Measurements from ENCODE around the gene FTO. TPM values are rescaled to one million over a fixed set of nuclear protein-coding genes. Genes with fewer than 3 reads are reported as not detected.

FTO gene
- total and polyA plus RNA-seq, 2 of the 13 experiments (the other 11 are each of a cell fraction or from before 2014, with no cell fraction given) = 41.6 to 55.8 TPM

- Histone ChIP-seq H3K4me3 (replicated peaks in 1 of 3; ENCODE audit: insufficient read depth in 1 of 3, low read depth in 2 of 3, low read length in 3 of 3) (no peak overlapping the region), H3K27ac (ENCODE audit: extremely low read length, insufficient read depth, low read length) (peak overlapping the region; percentile 97), H3K36me3 (replicated peaks in 1 of 2; ENCODE audit: control insufficient read depth in 1 of 2, insufficient read depth in 2 of 2, low read length in 2 of 2) (no peaks in the 10 kb centered on the region), H3K4me1 (ENCODE audit: insufficient read depth, low read length) (peaks cover 98% of the 10 kb centered on the region), H3K9ac (ENCODE audit: insufficient read depth, low read depth, low read length) (peak overlapping the region; percentile 35; the same call in 1 of the 2 replicates), H2AFZ (ENCODE audit: low read length) (no peak overlapping the region), H3K9me3 (ENCODE audit: low read length) (no peaks in the 10 kb centered on the region), H4K20me1 (ENCODE audit: insufficient read depth, low read length) (no peaks in the 10 kb centered on the region), H3K79me2 (ENCODE audit: insufficient read depth, low read length) (no peaks in the 10 kb centered on the region), H3K27me3 (ENCODE audit: control insufficient read depth in 1 of 2, insufficient read depth in 2 of 2, low read length in 2 of 2) (no peaks in the 10 kb centered on the region), H3K4me2 (ENCODE audit: low read depth, low read length) (no peak overlapping the region)
- intact Hi-C loops (cut with micrococcal nuclease; ENCODE audit: unreplicated experiment) = loop anchor here (2.0 to 10.0 kb wide), 5 partner anchors 89 to 633 kb away; no protein-coding TSS in a partner anchor
- ChIA-PET CTCF (ENCODE audit: low intra/inter-chr PET ratio, low total read pairs) (no interaction called here), POLR2A (interaction anchor here (0.8 to 6.1 kb wide), 2 partner anchors 12 to 107 kb away, joined by 3 to 61 read pairs; no protein-coding TSS in a partner anchor)
- ATAC-seq = no peak
- FAIRE-seq = no peak
- in situ Hi-C loops (cut with HindIII; ENCODE audit: extremely low pct_ligation_motif_present, low pct_unique_long_range_greater_than_20kb) = loop anchor here (5.0 to 25.0 kb wide), 2 partner anchors 96 to 416 kb away; no protein-coding TSS in a partner anchor
- WGBS (ENCODE audit: low lambda C conversion rate) = 85% methylated on average over 11 of the region's 11 CpGs
- no TSS peak for BruUV-seq (replicated peaks)
- TF ChIP-seq ZSCAN12 (CRISPR knock-in tag; IDR thresholded peaks at IDR 0.05) (no peak), ZNF580 (CRISPR knock-in tag; IDR thresholded peaks at IDR 0.05; ENCODE audit: borderline replicate concordance, low read depth) (no peak), ZSCAN31 (CRISPR knock-in tag; IDR thresholded peaks at IDR 0.05; ENCODE audit: low read depth) (no peak), ZNF878 (CRISPR knock-in tag; IDR thresholded peaks at IDR 0.05) (no peak), GATA4 (IDR thresholded peaks at IDR 0.05; ENCODE audit: borderline replicate concordance, low read depth) (no peak), PRPF4 (IDR thresholded peaks at IDR 0.05; ENCODE audit: low read depth, low read length, poor library complexity, severe bottlenecking) (peak; percentile 10), ZNF766 (CRISPR knock-in tag; IDR thresholded peaks at IDR 0.05; ENCODE audit: borderline replicate concordance) (no peak), SP5 (CRISPR knock-in tag; IDR thresholded peaks at IDR 0.05; ENCODE audit: borderline replicate concordance, low read depth) (no peak), ZNF430 (CRISPR knock-in tag; IDR thresholded peaks at IDR 0.05) (0 out of 2 replicates have a peak, but pooled peaks have one; percentile 37), ZNF790 (CRISPR knock-in tag; IDR thresholded peaks at IDR 0.05; ENCODE audit: borderline replicate concordance) (no peak), CCDC6 (CRISPR knock-in tag; IDR thresholded peaks at IDR 0.05) (no peak), DR1 (CRISPR knock-in tag; IDR thresholded peaks at IDR 0.05) (no peak), TERF1 (CRISPR knock-in tag; IDR thresholded peaks at IDR 0.05) (no peak), ARNT (IDR thresholded peaks at IDR 0.05) (no peak), AKAP8 (CRISPR knock-in tag; IDR thresholded peaks at IDR 0.05) (no peak), CEBPB (IDR thresholded peaks at IDR 0.05; ENCODE audit: borderline replicate concordance, low read depth, low read length) (no peak), HNRNPUL1 (IDR thresholded peaks at IDR 0.05; ENCODE audit: low read depth, low read length) (no peak), ARID2 (CRISPR knock-in tag; IDR thresholded peaks at IDR 0.05; ENCODE audit: borderline replicate concordance) (no peak), SATB2 (CRISPR knock-in tag; IDR thresholded peaks at IDR 0.05) (no peak), PRDM10 (CRISPR knock-in tag; IDR thresholded peaks at IDR 0.05; ENCODE audit: low read depth) (no peak), ZBTB38 (CRISPR knock-in tag; IDR thresholded peaks at IDR 0.05) (peak; percentile 10; the same call in 1 of the 2 replicates)
- no peak for DNase-seq (ENCODE audit: low spot score)
These were observed 474.0 kb downstream of the FTO start for GRCh38 chr16:54177862-54178477.
